Right lobe of liver (tissue), 4 donors: ENCODE measurements around the gene SEMA4D.

Source experiments
- CTCF ChIP-seq, 4 donors: fragments of 200-600 bp in 3 of 4; fragments of 450-650 bp in 1 of 4; IDR thresholded peaks; one replicate each; pipeline versions ENCODE4 v1.5.1 to v1.8.0; 2016 to 2022; ENCODE audit warnings: antibody characterized with exemption in 4 of 4, mild to moderate bottlenecking in 2 of 4
- POLR2A ChIP-seq: fragments of 450-650 bp; IDR thresholded peaks from one replicate; pipeline ENCODE4 v1.6.1; 2017; ENCODE audit warnings: antibody characterized with exemption, mild to moderate bottlenecking
- donor health status: DM: no; HTN: no; CAD: no.
- donor health status: DM: no; HTN: no; CAD: no.
- donor health status: DM: no; HTN: yes; CAD: no.

GRCh38 chr9:89483592-89484474 lies 14.1 kb downstream of the SEMA4D start:
- TF ChIP-seq POLR2A: no peak
- no peak for TF ChIP-seq CTCF (IDR thresholded peaks at IDR 0.05)
